ENCODE results near the gene MED13L. TPM values are rescaled to one million over a fixed set of nuclear protein-coding genes. Genes with fewer than 3 reads are reported as not detected.
"Not testable (repeated sequence)": the region's sequence is repeated elsewhere in the genome, so short reads cannot be mapped to it uniquely, and the experiment has no call there.

Gene MED13L
- total and polyA plus RNA-seq, 12 donors: 9.4 to 76.5 (median 64.2) TPM

DNA sequence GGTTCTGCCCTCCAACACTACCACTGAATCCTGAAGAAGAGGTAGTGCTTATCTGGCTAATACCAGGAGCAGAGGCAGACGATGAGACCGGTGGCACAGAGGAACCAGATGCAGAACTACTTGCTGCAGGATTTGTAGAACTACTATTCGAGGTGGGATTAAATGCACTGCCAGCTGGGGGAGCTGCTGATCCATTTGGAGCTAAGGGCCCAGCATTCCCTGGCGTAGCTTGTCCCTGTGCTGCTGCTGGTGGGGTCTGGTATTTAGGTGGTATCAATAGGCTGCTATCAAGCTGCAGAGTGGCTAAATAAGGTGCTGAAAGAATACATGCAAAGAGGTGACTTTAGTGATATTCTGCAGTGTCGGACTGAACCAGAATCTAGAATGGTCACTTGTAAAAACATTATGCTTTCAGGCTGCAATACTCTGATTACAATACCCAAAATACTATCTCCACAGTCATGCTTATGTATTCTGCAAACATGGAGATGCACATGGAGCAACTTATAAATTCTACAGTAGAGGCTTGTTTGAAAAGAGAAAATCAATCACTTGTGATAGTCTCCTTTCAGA, 294.2 kb downstream of the MED13L start:
- H3K36me3 ChIP-seq: peaks cover 0 to 100% (median 38%) of the 10 kb centered on the region in 9 donors
- TF ChIP-seq, protein P1, sequence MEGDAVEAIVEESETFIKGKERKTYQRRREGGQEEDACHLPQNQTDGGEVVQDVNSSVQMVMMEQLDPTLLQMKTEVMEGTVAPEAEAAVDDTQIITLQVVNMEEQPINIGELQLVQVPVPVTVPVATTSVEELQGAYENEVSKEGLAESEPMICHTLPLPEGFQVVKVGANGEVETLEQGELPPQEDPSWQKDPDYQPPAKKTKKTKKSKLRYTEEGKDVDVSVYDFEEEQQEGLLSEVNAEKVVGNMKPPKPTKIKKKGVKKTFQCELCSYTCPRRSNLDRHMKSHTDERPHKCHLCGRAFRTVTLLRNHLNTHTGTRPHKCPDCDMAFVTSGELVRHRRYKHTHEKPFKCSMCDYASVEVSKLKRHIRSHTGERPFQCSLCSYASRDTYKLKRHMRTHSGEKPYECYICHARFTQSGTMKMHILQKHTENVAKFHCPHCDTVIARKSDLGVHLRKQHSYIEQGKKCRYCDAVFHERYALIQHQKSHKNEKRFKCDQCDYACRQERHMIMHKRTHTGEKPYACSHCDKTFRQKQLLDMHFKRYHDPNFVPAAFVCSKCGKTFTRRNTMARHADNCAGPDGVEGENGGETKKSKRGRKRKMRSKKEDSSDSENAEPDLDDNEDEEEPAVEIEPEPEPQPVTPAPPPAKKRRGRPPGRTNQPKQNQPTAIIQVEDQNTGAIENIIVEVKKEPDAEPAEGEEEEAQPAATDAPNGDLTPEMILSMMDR (IDR thresholded peaks at IDR 0.05): peak in 5 of 9 donors; percentile 15 to 35 (median 28)
- no peak overlapping the region for H3K4me3 ChIP-seq
- no peaks in the 10 kb centered on the region for H3K9me3 ChIP-seq
- H3K27me3 ChIP-seq: no peaks in the 10 kb centered on the region
- whole genome bisulfite sequencing, 2 donors: 64 to 70% methylated on average over 5 of the region's 5 CpGs
- no peak overlapping the region for H3K27ac ChIP-seq
- ATAC-seq (no peak), DNase-seq (no peak)
- peaks cover 0 to 25% (median 9%) of the 10 kb centered on the region in 9 donors for H3K4me1 ChIP-seq
- intact Hi-C loops (cut with DNase I): no loop called here

DNA sequence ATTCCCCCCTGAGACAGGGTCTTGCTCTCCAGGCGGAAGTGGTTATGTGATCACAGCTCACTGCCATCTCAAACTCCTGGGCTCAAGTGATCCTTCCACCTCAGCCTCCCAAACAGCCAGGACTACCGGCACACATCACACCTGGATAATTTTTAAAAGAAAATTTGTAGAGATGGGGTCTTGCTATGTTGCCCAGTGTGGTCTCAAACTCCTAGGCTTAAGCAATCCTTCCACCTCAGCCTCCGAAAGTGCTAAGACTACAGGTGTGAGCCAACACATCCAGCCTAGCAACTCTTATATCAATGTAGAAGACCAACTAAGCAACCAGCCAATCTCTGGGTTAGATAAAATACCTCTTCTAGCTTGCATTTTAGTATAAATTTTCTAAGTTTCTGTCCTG, 297.2 kb downstream of the MED13L start:
- Histone ChIP-seq H3K4me3 (no peak overlapping the region), H3K27me3 (no peaks in the 10 kb centered on the region), H3K9me3 (no peaks in the 10 kb centered on the region), H3K36me3 (peaks cover 0 to 95% (median 34%) of the 10 kb centered on the region in 9 donors), H3K27ac (no peak overlapping the region), H3K4me1 (peaks cover 0 to 15% (median 8%) of the 10 kb centered on the region in 9 donors)
- intact Hi-C loops (cut with DNase I): no loop called here
- WGBS, 2 donors: 84 to 95% methylated on average over 3 of the region's 3 CpGs
- TF ChIP-seq, protein P1 (IDR thresholded peaks at IDR 0.05): no peak
- ATAC-seq (no peak), DNase-seq (no peak)

DNA sequence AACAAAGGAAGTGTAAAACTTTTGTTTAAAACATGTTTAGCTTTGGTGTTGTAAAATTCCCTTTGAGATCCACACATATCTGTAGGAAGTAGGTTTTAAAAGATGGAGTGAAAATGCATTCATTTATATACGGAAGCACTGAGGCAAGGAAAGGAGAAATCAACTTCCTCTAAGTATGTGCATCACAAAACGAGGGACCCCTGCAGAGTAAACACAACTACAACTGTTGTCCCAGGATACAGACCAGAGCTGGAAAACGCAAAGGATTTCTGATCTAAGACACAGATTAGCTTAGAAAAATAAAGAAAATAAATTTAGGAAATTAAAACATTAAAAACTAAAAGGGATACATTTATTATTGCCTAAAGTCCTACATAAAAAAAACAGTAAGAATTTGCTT, 297.6 kb downstream of the MED13L start:
- H3K27ac ChIP-seq: no peak overlapping the region
- intact Hi-C loops (cut with DNase I): no loop called here
- TF ChIP-seq, protein P1 (IDR thresholded peaks at IDR 0.05): no peak
- H3K27me3 ChIP-seq: no peaks in the 10 kb centered on the region
- no peak overlapping the region for H3K4me3 ChIP-seq
- peaks cover 0 to 98% (median 34%) of the 10 kb centered on the region in 9 donors for H3K36me3 ChIP-seq
- WGBS, 2 donors: 71% methylated on average over 3 of the region's 3 CpGs
- H3K4me1 ChIP-seq: peaks cover 0 to 15% (median 8%) of the 10 kb centered on the region in 9 donors
- DNase-seq (no peak), ATAC-seq (no peak)
- no peaks in the 10 kb centered on the region for H3K9me3 ChIP-seq

GRCh38 chr12:115979351-115979750, 298.1 kb downstream of the MED13L start:
- Histone ChIP-seq H3K27me3 (no peaks in the 10 kb centered on the region), H3K36me3 (peaks cover 0 to 98% (median 39%) of the 10 kb centered on the region in 9 donors), H3K9me3 (no peaks in the 10 kb centered on the region), H3K27ac (peak overlapping the region in 1 of 10 donors; percentile 33), H3K4me1 (peaks cover 0 to 15% (median 8%) of the 10 kb centered on the region in 9 donors), H3K4me3 (no peak overlapping the region)
- intact Hi-C loops (cut with DNase I): no loop called here
- TF ChIP-seq, protein P1 (IDR thresholded peaks at IDR 0.05): no peak
- no peak for DNase-seq
- ATAC-seq: peak in 3 of 8 donors; percentile 51 to 64 (median 52)

DNA sequence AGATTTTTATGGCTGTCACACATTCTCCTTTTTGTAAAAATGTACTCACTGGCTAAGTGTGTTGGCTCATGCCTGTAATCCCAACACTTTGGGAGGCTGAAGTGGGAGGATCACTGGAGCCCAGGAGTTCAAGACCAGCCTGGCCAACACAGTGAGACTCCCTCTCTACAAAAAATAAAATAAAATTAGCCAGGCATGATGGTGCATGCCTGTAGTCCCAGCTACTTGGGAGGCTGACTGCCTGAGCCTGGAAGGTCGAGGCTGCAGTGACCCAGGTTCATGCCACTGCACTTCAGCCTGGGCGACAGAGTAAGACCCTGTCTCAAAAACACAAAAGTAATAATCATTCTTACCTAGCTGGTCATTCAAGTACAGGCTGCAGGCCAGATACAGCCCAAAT, 300.7 kb downstream of the MED13L start:
- DNase-seq; H3K9me3 ChIP-seq; H3K27ac ChIP-seq; ATAC-seq; H3K4me3 ChIP-seq; H3K27me3 ChIP-seq; intact Hi-C loops (cut with DNase I): not testable (repeated sequence)
- Histone ChIP-seq H3K36me3 (peaks cover 0 to 98% (median 39%) of the 10 kb centered on the region in 9 donors), H3K4me1 (peaks cover 0 to 26% (median 10%) of the 10 kb centered on the region in 9 donors)
- WGBS, 2 donors: 94 to 97% methylated on average over 2 of the region's 2 CpGs

Data from heart right ventricle (tissue), 16 donors.